IPS-15b (cell line): ENCODE results near the gene BRD9.
"Not testable (repeated sequence)": the region's sequence is repeated elsewhere in the genome, so short reads cannot be mapped to it uniquely, and the experiment has no call there.

ENCODE experiments used
- H3K27me3 ChIP-seq: one replicate; pipeline ENCODE4 v1.6.1; 2013; ENCODE audit warnings: low read length; ENCODE audit not compliant: control insufficient read depth, insufficient read depth
- H3K36me3 ChIP-seq: one replicate; pipeline ENCODE4 v1.6.1; 2013; ENCODE audit warnings: low read length; ENCODE audit not compliant: control insufficient read depth, insufficient read depth
- H3K4me1 ChIP-seq: one replicate; pipeline ENCODE4 v1.6.1; 2013; ENCODE audit warnings: mild to moderate bottlenecking, low read length; ENCODE audit not compliant: control insufficient read depth, insufficient read depth
- H3K4me3 ChIP-seq: one replicate; pipeline ENCODE4 v1.5.1; 2013; ENCODE audit warnings: low read depth, low read length
- H3K9ac ChIP-seq: one replicate; pipeline ENCODE4 v1.6.1; 2013; ENCODE audit warnings: low read depth, mild to moderate bottlenecking, low read length
- H3K9me3 ChIP-seq: one replicate; pipeline ENCODE4 v1.6.1; 2013; ENCODE audit warnings: mild to moderate bottlenecking, low read length; ENCODE audit not compliant: control insufficient read depth, insufficient read depth

Gene BRD9

DNA sequence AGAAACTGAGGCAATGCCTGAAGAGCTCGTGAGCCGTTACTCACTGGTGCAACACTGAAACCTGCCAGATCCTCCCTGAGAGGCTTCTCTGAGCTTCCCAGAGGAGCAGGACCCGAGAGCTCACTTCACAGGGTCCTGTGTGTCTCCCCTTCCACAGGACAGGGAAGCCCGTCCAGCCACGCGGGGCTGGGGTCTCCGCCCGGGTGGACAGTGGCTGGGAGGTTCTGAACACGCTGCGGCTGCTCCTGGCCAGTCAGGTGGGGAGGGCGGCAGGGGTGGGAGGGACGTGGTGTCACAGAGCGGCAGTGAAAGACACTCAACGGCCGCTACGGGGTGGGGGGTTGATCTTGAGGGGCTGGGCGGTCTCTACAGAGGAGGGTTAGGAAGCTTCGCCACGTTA, 41.5 kb downstream of the BRD9 start:
- peaks cover 2% of the 10 kb centered on the region for H3K36me3 ChIP-seq
- no peak overlapping the region for H3K9ac ChIP-seq
- H3K4me3 ChIP-seq: no peak overlapping the region
- H3K4me1 ChIP-seq: no peaks in the 10 kb centered on the region
- H3K27me3 ChIP-seq: no peaks in the 10 kb centered on the region
- no peaks in the 10 kb centered on the region for H3K9me3 ChIP-seq

DNA sequence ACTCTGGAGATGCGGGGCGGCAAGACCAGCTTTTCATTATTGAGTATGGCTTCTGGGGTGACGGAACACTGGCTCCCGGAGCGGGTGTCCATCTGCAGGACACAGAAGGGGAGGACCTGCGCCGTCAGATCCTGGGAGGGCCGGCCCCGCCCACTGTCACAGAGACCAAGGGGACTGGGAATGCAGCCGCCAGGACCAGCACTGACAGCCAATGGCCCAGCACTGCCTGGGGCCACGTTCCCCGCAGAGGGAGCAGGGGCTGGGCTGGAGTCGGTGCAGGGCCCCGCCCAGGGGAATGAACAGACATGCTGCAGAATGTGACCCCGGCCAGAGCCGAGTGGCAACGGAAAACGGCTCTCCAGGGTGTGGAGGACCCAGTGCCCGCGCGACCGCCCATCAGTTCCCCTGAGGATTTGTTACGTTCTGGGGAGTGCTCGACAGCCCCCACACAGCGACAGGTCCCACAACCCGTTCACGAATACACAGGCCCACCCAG, 42.0 kb downstream of the BRD9 start, which contains the start of gene ZDHHC11:
TSS of gene ZDHHC11 (minus strand) at position 476 of the 496 bp plus-strand sequence. CDS start at position 92, 384 bp downstream.
- no peaks in the 10 kb centered on the region for H3K27me3 ChIP-seq
- H3K9ac ChIP-seq: no peak within 1 kb of the TSS
- H3K4me1 ChIP-seq: no peaks in the 10 kb centered on the region
- H3K9me3 ChIP-seq: no peaks in the 10 kb centered on the region
- H3K4me3 ChIP-seq: no peak within 1 kb of the TSS
- H3K36me3 ChIP-seq: peaks cover 2% of the 10 kb centered on the region

DNA sequence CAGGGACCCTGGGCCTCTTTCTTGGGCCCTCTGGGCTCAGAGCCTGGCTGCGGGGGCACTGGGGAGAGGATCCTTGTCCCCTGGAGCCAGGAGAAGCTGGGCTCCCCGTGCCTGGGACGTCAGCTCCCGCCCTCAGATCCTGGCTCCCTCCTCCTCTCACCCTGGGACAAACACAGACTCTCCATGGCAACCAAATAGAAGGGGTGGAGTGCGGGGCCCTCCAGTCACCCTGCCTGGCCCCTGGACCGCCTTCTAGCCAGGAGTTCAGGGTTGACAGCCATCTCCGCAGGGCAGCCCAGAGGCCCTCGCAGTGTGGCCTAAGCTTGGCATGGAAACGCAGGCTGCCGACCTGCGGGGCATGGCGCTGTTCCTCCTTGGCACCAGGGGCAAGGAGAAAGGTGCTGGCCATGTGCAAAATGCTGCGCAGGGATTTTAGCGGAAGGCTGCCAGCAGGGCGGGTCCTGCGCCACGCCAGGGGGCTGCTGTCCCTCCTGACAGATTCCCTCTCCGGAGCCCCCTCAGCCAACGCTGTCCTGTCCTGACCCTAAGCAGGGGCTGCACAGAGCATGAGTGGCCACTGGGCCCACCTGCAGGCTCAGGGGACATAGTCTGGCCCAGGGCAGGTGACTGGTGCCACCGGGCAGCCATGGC, 42.8 kb downstream of the BRD9 start:
- Histone ChIP-seq H3K9me3 (no peaks in the 10 kb centered on the region), H3K36me3 (peaks cover 2% of the 10 kb centered on the region), H3K4me3 (no peak overlapping the region), H3K9ac (no peak overlapping the region), H3K27me3 (no peaks in the 10 kb centered on the region), H3K4me1 (no peaks in the 10 kb centered on the region)

DNA sequence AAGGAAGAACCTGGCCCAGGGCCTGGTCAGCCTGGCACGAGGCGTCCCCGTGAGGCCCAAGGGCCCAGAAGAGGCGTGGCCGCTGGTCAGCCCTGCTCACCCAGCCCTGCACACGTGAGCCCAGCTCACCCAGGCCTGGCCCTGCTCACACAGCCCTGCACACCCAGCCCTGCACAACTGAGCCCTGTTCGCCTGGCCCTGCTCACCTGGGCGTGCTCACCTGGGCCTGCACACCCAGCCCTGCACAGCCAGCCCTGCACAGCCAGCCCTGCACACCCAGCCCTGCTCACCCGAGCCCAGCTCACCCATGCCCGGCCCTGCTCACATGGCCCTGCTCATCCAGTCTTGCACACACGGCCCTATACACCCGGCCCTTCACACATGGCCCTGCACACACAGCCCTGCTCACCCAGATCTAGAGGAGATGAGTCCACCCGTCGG, 43.9 kb downstream of the BRD9 start:
- H3K36me3 ChIP-seq: peaks cover 2% of the 10 kb centered on the region
- no peaks in the 10 kb centered on the region for H3K4me1 ChIP-seq

DNA sequence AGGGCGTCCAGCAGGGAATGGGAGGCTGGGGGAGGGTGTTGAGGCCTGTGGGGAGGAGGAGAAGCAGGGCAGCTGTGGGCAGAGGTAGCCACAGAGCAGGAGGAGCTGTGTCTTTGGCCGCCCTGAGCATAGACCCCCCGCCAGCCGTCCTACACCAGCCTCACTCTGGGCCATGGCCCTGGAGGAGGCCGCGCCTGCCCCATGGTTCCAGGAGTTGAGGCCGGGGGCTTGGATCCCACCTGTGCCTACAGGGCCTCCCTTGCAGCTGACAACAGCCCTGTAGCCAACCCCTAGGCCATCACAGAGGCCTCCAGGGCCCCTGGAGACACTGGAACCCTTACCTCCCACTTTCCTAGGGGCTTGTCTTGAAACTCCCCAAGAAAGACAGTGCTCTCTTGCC, 44.9 kb downstream of the BRD9 start:
- H3K4me3 ChIP-seq: not testable (repeated sequence)

More for the DNA sequence above, 43.9 kb downstream of the BRD9 start:
- Histone ChIP-seq H3K27me3 (no peaks in the 10 kb centered on the region), H3K9me3 (no peaks in the 10 kb centered on the region), H3K9ac (no peak overlapping the region), H3K4me3 (no peak overlapping the region)

DNA sequence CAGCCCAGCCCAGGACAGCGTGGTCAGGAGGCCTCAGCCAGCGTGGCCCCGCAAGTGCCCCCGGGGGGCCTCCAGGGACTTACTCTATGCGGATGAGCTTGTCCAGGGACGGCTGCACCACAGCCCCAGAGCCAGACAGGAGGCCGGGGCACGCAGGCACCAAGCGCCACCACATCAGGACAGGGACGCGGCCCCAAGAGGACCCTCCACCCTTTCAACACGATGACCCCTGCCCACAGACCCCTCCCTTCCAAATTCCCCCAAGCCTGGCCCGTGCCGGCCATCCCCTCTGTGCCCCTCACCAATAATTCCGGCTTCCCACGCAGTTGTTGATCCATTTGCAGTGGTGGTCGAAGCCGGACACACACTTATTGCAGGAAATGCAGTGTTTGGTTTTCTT, 45.4 kb downstream of the BRD9 start:
- H3K9ac ChIP-seq, H3K9me3 ChIP-seq, H3K4me3 ChIP-seq, H3K27me3 ChIP-seq, H3K36me3 ChIP-seq, H3K4me1 ChIP-seq: not testable (repeated sequence)

More for the DNA sequence above, 44.9 kb downstream of the BRD9 start:
- not testable (repeated sequence) for H3K36me3 ChIP-seq, H3K27me3 ChIP-seq, H3K9me3 ChIP-seq, H3K4me1 ChIP-seq, H3K9ac ChIP-seq

DNA sequence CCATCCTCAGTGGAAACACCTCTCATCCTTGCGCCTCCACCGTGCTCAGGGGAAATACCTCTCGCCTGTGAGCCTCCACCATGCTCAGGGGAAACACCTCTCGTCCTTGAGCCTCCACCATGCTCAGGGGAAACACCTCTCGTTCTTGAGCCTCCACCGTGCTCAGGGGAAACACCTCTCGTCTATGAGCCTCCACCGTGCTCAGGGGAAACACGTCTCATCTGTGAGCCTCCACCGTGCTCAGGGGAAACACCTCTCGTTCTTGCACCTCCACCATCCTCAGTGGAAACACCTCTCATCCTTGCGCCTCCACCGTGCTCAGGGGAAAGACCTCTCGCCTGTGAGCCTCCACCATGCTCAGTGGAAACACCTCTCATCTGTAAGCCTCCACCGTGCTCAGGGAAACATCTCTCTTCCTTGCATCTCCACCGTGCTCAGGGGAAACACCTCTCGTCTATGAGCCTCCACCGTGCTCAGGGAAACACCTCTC, 46.0 kb downstream of the BRD9 start:
- not testable (repeated sequence) for H3K9me3 ChIP-seq, H3K9ac ChIP-seq, H3K4me3 ChIP-seq, H3K27me3 ChIP-seq, H3K4me1 ChIP-seq, H3K36me3 ChIP-seq

DNA sequence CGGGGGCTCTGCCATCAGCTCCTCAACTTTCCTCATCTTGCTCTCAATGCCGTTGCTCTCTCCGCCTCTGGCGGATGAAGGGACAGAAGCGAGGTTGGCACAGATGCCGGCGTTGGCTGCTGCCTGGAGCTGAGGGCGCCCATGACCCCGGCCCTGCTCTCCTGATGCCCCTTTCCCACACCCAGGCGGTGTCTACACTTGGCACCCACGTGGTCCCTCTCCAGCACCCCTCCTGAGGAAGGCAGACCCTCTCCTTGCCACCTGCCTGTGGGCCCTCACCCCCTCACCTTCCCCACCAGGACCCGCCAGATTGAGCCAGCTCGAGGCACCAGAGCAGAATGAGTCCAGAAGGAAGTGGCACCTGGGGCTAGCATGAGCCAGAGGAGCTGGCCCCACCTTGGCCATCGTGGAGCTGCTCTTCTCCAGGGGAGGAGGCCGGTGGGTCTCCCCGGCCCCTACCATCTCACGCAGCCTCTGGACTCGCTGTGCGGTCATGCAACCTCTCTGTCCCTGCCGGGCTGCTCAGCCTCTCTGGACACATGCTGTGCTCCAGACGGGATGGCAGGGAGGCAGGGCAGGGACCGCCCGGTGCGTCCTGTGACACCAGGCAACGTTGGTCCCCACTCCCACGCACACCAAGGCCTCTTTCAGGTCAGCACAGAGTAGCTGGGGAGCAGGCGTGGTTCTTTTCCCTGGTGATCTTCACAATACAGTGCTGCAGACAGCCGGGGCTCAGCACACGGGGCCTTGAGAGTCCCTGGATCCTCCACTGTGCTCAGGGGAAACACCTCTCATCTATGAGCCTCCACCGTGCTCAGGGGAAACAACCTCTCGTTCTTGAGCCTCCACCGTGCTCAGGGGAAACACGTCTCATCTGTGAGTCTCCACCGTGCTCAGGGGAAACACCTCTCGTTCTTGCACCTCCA, 46.7 kb downstream of the BRD9 start:
- not testable (repeated sequence) for H3K36me3 ChIP-seq, H3K4me3 ChIP-seq, H3K4me1 ChIP-seq, H3K9ac ChIP-seq, H3K27me3 ChIP-seq, H3K9me3 ChIP-seq

DNA sequence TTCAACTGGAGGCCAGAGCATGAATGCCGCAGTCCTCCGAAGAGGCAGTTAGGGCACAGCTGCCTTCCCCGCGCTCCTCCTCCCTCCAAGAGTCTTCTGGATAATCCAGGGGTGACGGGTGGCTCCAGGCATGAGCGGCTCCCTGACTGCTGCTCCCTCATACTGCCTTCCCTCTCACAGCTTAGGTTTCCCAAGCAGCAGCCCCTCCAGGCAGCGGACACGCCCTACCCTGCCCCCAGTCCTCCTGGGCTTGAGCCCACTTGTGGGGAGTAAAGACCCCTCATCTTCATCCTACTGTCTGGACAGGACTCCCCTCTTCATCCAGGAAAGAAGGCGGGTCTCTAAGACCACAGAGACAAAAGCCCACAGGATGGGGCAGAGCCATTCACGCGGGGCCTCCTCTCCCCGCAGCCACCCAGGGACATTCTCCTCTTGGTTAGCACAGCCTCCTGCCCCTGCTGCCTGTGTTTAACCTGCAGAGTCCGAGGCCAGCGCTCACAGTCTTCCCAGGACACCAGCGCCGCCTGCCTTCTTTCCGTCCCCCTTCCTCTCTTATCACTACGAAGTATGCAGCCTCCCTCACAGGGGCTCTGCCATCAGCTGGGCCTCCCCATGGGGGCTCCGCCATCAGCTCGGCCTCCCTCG, 47.4 kb downstream of the BRD9 start:
- not testable (repeated sequence) for H3K27me3 ChIP-seq, H3K36me3 ChIP-seq, H3K9me3 ChIP-seq, H3K4me3 ChIP-seq, H3K9ac ChIP-seq, H3K4me1 ChIP-seq

DNA sequence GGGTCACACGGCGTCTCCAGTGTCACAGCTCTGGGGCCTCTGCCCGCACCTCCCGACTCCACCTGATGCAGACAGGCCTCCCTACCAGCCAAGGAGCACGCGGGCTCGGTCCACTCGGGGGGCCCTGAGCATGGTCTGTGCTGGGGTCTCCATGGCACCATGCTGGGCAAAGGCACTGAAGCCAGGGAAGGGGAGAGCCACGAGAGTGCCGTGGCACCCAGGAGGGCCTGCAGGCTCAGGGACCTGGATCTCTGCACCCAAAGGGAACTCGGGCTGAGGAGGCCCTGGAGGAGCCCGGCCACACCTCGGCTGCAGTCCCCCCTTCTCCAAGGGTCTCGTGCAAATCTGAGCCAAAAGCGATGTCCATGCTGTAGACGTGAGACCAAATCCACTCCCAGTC, 48.2 kb downstream of the BRD9 start:
- H3K9ac ChIP-seq, H3K36me3 ChIP-seq, H3K27me3 ChIP-seq, H3K4me1 ChIP-seq, H3K9me3 ChIP-seq, H3K4me3 ChIP-seq: not testable (repeated sequence)

DNA sequence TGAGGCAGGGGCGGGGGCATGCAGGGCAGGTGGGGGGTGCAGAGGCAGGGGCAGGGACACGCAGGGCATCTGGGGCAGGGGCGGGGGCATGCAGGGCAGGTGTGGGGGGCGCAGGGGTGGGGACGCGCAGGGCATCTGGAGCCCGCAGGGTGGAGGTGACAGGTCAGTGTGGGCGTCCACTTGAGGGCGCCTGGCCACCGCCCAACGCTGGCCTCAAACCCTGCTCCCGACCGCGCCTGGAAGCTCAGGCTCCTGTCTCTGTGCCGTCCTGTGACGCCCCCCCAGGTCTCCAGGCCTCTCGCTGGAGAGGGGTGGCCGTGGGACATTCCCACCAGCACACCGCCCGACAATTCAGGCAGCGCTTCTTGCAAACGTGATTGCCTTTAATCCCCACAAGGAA, 48.7 kb downstream of the BRD9 start:
- not testable (repeated sequence) for H3K27me3 ChIP-seq, H3K36me3 ChIP-seq, H3K4me3 ChIP-seq, H3K9me3 ChIP-seq, H3K9ac ChIP-seq, H3K4me1 ChIP-seq
